Stimulated activated CD4-positive, alpha-beta T cell treated with anti-CD3 and anti-CD28 coated beads, TNF-alpha, amount 100 ng/mL, for 1 hour (primary cell): ENCODE results near the gene NT5DC3.

Source experiments
- DNase-seq, 3 donors: peaks; one replicate each; pipeline ENCODE4 v3.0.0-alpha.2; 2020; ENCODE audit warnings: low read depth in 3 of 3, low spot score in 1 of 3

Gene NT5DC3

GRCh38 chr12:103756443-103756842 lies 84.6 kb downstream of the NT5DC3 start:
- DNase-seq, result no peak

DNA sequence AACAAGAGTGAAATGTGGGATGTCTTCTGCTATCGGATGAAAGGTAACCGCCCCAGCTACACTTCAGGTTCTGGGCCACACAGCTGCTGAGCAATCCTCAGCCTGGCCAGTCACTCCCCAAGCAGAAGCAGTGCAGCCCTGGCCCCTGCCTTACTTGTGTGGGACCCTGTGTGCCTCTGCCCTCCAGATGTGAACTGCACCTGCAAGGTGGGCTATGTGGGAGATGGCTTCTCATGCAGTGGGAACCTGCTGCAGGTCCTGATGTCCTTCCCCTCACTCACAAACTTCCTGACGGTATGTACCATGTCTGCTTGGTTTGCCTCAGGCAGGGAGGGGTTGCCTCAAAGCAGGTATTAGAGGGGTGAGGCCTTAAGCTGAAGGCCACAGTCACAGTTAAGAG lies 85.6 kb downstream of the NT5DC3 start:
- DNase-seq, result no peak

DNA sequence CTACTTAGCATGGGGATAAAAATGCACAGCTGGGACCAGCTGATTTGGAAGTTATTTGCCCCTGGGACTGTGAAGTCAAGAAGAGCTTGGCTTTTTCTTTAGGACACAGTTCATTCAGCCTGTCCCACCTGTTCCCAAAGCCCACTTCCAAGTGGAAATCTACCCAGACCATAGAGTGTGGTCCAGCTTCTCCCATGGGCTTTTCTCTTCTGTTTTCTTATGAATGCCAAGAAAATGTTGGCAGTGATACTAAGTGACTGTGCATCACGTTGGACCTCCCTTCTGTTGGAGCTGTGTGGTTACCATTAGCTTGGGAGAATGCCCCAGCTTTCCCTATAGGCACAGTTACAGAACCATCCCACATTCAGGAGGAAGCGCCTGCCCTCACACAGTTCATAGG lies 89.4 kb downstream of the NT5DC3 start:
- no peak for DNase-seq

GRCh38 chr12:103751171-103751570 lies 89.9 kb downstream of the NT5DC3 start:
- DNase-seq, result no peak

GRCh38 chr12:103748875-103749274 lies 92.2 kb downstream of the NT5DC3 start:
- no peak for DNase-seq

DNA sequence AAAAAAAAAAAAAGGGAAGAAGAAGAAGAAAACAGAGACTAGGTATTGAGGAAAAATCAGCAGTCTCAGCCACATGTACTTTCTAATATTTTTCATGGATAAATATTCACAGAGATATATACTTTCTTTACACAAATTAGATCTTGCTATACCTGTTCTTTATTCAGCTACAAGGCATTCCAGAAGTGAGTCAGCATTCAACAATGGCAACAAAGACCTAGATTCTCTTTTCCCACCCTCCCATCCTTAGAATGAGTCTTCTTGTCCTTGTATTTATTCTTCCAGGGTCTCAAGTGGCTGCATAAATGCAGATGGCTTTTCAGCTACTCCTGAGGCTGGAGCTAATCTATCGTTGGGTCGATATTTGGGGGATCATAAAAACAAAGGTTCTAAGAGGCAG lies 93.0 kb downstream of the NT5DC3 start:
- no peak for DNase-seq

- DNase-seq, result no peak
Measured at GRCh38 chr12:103745962-103746361, 95.1 kb downstream of the NT5DC3 start.

- no peak for DNase-seq
Measured at GRCh38 chr12:103743788-103744187, 97.2 kb downstream of the NT5DC3 start.

DNA sequence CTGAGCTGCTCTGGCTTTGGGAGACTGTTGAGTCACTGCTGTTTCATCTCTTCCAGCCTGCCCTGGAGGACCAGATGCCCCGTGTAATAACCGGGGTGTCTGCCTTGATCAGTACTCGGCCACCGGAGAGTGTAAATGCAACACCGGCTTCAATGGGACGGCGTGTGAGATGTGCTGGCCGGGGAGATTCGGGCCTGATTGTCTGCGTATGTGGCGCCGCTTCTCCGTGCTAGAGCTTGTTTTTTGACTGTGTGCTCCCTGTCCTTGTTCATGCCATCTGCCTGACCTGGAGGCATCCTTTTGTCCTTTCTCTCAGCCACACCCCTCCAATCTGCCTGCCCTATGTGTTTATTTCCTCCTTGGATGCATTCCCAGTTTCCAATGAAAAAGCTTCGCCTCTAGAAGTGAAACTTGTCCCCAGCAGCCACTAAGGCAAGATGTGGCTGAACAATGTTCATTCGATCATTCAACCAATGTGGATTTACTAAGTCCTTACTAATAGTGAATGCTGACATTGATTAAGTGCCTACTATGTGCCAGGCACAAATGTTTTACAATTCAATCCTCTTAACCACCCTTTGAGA lies 98.6 kb downstream of the NT5DC3 start:
- no peak for DNase-seq

DNA sequence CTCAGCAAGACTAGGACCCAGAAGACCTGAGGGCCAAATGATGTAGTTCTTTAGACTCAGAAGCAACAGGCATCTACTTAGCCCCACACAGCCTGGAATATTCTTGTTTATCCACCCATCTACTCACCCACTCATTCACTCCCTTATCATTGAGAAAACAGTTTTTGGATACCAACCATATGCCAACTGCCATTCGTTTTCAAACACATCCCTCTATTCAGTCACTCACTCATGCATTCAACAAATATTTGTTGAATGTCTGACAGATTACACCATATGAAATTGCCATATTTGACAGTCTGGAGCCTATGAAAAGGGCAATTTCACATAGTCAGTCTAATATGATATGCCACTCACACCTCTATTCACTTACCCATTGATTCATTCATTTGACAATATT lies 103.2 kb downstream of the NT5DC3 start:
- no peak for DNase-seq

GRCh38 chr12:103736572-103736971 lies 104.5 kb downstream of the NT5DC3 start:
- DNase-seq, result no peak

DNA sequence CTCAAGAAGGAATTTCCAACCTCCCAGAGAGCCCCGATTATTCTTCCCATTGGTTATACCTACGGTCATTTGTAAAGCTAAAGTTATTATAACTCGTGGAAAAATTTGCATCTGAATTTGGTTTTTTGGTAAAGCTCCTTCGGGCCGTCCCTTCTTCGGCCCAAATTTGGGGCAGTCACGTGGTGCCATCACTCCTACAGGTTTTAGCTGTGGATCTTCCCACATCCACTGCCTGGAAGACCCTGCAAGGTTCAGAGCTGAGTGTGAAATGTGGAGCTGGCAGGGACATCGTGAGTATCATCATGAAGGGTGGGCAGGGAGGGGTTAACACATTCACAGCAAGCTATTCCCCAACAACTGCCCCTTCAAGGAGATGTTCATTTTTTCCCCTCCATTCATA lies 105.7 kb downstream of the NT5DC3 start:
- DNase-seq, result no peak

- DNase-seq, result no peak
Measured at GRCh38 chr12:103734863-103735262, 106.2 kb downstream of the NT5DC3 start.

GRCh38 chr12:103731539-103731938 lies 109.5 kb downstream of the NT5DC3 start:
- DNase-seq, result no peak

- DNase-seq, result no peak
Measured at GRCh38 chr12:103729499-103729898, 111.5 kb downstream of the NT5DC3 start.

DNA sequence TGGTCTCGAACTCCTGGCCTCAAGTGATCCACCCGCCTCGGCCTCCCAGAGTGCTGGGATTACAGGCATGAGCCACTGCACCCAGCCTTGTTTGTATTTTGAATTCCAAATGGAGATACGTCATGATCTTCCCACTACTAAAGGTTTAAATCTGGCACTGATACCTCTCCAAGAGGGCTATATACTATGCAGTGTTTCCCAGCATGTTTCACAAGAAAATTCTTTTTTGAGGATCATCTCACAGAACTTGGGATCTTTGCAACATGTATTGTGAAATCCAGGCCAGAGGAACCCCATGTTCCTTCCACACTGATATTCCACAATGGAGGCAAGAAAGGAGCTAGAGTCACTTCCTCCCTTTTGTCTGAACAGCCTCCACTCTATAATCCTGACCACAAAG lies 112.7 kb downstream of the NT5DC3 start:
- DNase-seq, result no peak

DNA sequence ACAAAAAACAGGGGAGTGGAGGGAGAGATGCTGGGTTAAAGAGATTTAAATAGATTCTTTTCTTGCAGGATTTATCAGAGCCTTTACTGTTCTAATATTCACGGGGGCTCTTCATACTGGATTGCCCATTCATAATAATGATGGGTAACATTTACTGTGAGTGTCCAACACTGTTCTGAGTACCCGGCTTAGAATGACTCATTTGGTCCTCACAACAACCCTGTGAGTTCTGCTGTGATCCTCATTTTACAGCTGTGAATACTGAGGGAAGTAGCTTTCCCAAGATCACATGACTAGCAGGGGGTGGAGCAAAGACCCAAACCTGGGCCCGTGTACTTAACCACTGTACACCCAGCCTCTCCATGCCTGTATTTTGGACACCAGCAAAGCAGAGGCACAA lies 113.4 kb downstream of the NT5DC3 start:
- DNase-seq, result no peak

DNA sequence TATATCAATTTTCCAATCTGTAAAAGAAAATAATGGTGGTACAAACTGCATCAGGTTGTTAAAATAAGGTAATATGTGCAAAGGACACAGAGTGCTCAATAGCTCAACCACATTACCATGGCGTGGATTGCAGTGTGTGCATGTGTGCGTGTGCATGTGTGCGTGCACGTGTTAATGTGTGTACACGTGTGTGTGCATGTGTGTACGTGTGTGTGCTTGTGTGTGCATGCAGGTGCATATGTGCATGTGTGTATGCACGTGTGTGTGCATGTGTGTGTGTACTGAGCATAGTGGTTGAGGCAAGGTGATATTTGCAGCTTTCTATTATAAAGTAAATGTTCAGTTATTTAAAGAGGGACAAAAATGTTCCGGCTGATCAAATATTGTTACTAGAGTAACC lies 115.6 kb downstream of the NT5DC3 start:
- no peak for DNase-seq
